Osteoblast (primary cell): ENCODE results near the gene GRIA4. TPM values are rescaled to one million over a fixed set of nuclear protein-coding genes. Genes with fewer than 3 reads are reported as not detected.

Source experiments
- DNase-seq: peaks from one replicate; pipeline ENCODE4 v3.0.0; 2011; ENCODE audit warnings: low spot score, mixed read lengths; ENCODE audit not compliant: insufficient read length; ENCODE audit errors: missing footprints
- H2AFZ ChIP-seq: 2 replicates; pipeline ENCODE4 v1.6.0; 2011; ENCODE audit warnings: mild to moderate bottlenecking, low read length
- H3K27ac ChIP-seq: 2 replicates; pipeline ENCODE4 v1.5.1; 2011; ENCODE audit warnings: mild to moderate bottlenecking, low read depth, low read length, moderate library complexity
- H3K27me3 ChIP-seq: 2 replicates; pipeline ENCODE4 v1.6.0; 2012; ENCODE audit warnings: mild to moderate bottlenecking, control low read depth, inconsistent platforms, low read length, moderate library complexity; ENCODE audit not compliant: insufficient read depth
- H3K36me3 ChIP-seq: 2 replicates; pipeline ENCODE4 v1.5.1; 2011; ENCODE audit warnings: mild to moderate bottlenecking, low read length, control low read depth, moderate library complexity; ENCODE audit not compliant: insufficient read depth
- H3K4me1 ChIP-seq: 2 replicates; pipeline ENCODE4 v1.5.1; 2011; ENCODE audit warnings: mild to moderate bottlenecking, low read length, control low read depth, moderate library complexity; ENCODE audit not compliant: insufficient read depth
- H3K4me2 ChIP-seq: 2 replicates; pipeline ENCODE4 v1.6.0; 2011; ENCODE audit warnings: mild to moderate bottlenecking, low read length; ENCODE audit not compliant: insufficient read depth
- H3K4me3 ChIP-seq: fragments of 200-600 bp; sonication (generic); 3 replicates; pipeline ENCODE4 v1.5.1; 2012; ENCODE audit warnings: mild to moderate bottlenecking, low read length, inconsistent platforms; ENCODE audit not compliant: insufficient read depth
- H3K79me2 ChIP-seq: 2 replicates; pipeline ENCODE4 v1.6.0; 2012; ENCODE audit warnings: mild to moderate bottlenecking, low read length, control low read depth, inconsistent platforms; ENCODE audit not compliant: insufficient read depth
- H3K9me3 ChIP-seq: 2 replicates; pipeline ENCODE4 v1.5.1; 2011; ENCODE audit warnings: low read depth, low read length, control low read depth
- H4K20me1 ChIP-seq: 2 replicates; pipeline ENCODE4 v1.6.0; 2012; ENCODE audit warnings: mild to moderate bottlenecking, low read length, control low read depth; ENCODE audit not compliant: insufficient read depth
- total RNA-seq: library from RNA; depleted of rRNA; stranded (reverse); fragments of >200 nt; gene quantifications from 2 replicates; pipeline ENCODE4 v1.2.3, GENCODE V29; 2012
- TF ChIP-seq, protein P1 (sequence below): IDR thresholded peaks from 2 replicates; pipeline ENCODE4 v1.5.1; 2011; ENCODE audit warnings: mild to moderate bottlenecking, low read depth, low read length, moderate library complexity; ENCODE audit errors: extremely low read depth

The GRIA4 gene
- total RNA-seq, 1 donor: not detected

DNA sequence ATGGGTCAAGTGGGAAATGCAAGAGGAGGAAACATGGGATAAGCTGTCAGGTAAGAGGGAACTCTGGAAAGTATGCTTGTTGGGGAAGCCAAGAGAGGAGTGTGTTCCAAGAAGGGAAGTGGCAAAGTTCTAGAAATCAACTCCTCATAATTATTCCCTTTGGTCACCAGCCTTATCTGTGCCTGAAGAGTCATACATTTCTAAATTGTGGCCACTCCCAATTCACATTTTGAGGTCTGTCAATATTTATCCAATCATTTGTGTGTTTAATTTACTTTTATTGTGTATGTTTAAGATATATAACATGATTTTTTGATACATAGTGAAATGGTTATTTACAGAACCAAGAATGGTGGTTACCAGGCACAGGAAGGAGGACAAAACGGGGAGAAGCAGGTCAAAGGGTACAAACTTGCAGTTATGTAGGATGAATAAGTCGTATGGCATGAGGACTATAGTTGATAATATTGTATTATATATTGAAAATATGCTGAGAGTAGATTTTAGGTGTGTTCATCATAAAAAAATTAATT lies 131.7 kb downstream of the GRIA4 start:
- Histone ChIP-seq H3K4me2 (no peak overlapping the region), H3K27me3 (no peaks in the 10 kb centered on the region), H3K4me3 (no peak overlapping the region), H3K79me2 (no peaks in the 10 kb centered on the region), H3K9me3 (no peaks in the 10 kb centered on the region), H3K27ac (no peak overlapping the region), H4K20me1 (no peaks in the 10 kb centered on the region), H3K4me1 (no peaks in the 10 kb centered on the region), H2AFZ (no peak overlapping the region), H3K36me3 (no peaks in the 10 kb centered on the region)
- TF ChIP-seq, protein P1, sequence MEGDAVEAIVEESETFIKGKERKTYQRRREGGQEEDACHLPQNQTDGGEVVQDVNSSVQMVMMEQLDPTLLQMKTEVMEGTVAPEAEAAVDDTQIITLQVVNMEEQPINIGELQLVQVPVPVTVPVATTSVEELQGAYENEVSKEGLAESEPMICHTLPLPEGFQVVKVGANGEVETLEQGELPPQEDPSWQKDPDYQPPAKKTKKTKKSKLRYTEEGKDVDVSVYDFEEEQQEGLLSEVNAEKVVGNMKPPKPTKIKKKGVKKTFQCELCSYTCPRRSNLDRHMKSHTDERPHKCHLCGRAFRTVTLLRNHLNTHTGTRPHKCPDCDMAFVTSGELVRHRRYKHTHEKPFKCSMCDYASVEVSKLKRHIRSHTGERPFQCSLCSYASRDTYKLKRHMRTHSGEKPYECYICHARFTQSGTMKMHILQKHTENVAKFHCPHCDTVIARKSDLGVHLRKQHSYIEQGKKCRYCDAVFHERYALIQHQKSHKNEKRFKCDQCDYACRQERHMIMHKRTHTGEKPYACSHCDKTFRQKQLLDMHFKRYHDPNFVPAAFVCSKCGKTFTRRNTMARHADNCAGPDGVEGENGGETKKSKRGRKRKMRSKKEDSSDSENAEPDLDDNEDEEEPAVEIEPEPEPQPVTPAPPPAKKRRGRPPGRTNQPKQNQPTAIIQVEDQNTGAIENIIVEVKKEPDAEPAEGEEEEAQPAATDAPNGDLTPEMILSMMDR: no peak
- no peak for DNase-seq

DNA sequence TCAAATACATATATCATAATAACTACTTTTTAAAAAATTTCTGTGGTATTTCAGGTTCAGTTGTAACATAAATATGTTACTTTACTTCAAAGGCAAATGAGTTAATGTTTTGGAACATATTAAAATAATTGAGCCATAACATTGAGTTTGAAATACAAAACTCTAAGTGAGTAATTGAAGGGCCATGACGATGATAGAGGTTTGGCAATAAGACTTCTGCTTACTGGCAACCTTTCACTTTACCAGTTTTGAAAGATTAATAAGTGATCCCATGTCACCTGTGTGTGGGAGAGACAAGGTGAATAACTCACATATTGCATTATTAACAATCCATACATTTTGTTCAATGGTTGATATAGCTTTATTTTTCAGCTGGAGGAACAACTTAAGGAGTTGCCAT lies 144.4 kb downstream of the GRIA4 start:
- Histone ChIP-seq H3K79me2 (no peaks in the 10 kb centered on the region), H3K27ac (no peak overlapping the region), H3K4me1 (no peaks in the 10 kb centered on the region), H3K27me3 (no peaks in the 10 kb centered on the region), H3K4me3 (no peak overlapping the region), H2AFZ (no peak overlapping the region), H3K9me3 (no peaks in the 10 kb centered on the region), H3K4me2 (no peak overlapping the region), H4K20me1 (no peaks in the 10 kb centered on the region), H3K36me3 (no peaks in the 10 kb centered on the region)
- DNase-seq: no peak
- TF ChIP-seq, protein P1: no peak

DNA sequence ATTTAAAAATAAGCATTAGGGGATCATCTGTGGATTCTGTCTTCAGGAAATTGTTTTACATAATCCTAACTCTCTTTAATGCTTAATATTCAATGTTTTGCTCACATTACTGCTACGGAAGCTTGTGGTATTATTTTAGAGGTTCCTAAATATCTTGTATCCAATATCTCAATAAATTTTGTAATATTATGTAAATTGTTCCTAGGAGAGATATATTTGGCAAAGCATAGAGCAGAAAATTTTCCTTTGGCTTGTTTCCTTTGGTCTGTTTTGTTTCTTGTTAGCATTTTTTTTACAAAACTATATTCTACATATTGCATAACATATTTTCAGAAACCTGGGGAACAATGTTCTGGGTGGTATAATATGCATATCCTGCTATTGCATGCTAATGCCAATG lies 144.8 kb downstream of the GRIA4 start:
- Histone ChIP-seq H3K4me1 (no peaks in the 10 kb centered on the region), H3K4me3 (no peak overlapping the region), H3K36me3 (no peaks in the 10 kb centered on the region), H3K79me2 (no peaks in the 10 kb centered on the region), H2AFZ (no peak overlapping the region), H3K4me2 (no peak overlapping the region), H3K27ac (no peak overlapping the region), H4K20me1 (no peaks in the 10 kb centered on the region), H3K27me3 (no peaks in the 10 kb centered on the region), H3K9me3 (no peaks in the 10 kb centered on the region)
- TF ChIP-seq, protein P1: no peak
- no peak for DNase-seq

DNA sequence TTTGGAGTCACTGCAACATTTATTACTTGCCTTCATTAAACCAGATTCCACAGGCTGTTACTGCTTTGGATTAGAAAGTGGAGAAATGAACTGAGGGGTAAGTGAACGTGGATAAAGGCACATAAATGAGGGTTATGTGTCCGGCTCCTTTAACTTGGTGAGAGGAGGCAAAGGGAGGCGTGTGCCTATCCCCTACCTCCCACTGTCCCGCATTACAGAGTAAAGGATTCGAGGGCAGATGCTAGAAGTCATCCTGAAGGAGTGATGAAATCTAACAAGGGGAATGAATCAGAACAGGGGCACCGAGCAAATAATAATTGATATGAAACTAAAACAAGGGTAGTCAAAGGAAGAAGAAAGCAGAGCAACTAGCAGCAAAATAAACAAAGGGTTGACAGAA lies 147.2 kb downstream of the GRIA4 start:
- Histone ChIP-seq H4K20me1 (no peaks in the 10 kb centered on the region), H3K36me3 (no peaks in the 10 kb centered on the region), H2AFZ (no peak overlapping the region), H3K4me1 (no peaks in the 10 kb centered on the region), H3K27me3 (no peaks in the 10 kb centered on the region), H3K79me2 (no peaks in the 10 kb centered on the region), H3K9me3 (no peaks in the 10 kb centered on the region), H3K27ac (no peak overlapping the region), H3K4me2 (no peak overlapping the region), H3K4me3 (no peak overlapping the region)
- DNase-seq: no peak
- TF ChIP-seq, protein P1: no peak
